CD8-positive, alpha-beta memory T cell (primary cell): ENCODE results near the gene GNG7. TPM values are rescaled to one million over a fixed set of nuclear protein-coding genes. Genes with fewer than 3 reads are reported as not detected.
A peak's percentile ranks its signal among the peaks of the same experiment; 100 is the strongest.
"Not testable (repeated sequence)": the region's sequence is repeated elsewhere in the genome, so short reads cannot be mapped to it uniquely, and the experiment has no call there.

ENCODE experiments used
- CTCF ChIA-PET: fragments of 350-600 bp; sonication (Branson Sonifier 250); formaldehyde crosslinking; loops from one replicate; lab custom pipeline; 2021; ENCODE audit warnings: antibody characterized with exemption; lab: Charles Lee
- POLR2A ChIA-PET: fragments of 350-600 bp; sonication (Branson Sonifier 250); formaldehyde crosslinking; loops from one replicate; lab custom pipeline; 2021; ENCODE audit warnings: antibody characterized with exemption; lab: Charles Lee
- DNase-seq, 5 donors: peaks; one replicate each; pipeline versions ENCODE4 v3.0.0 to v3.0.0-alpha.2; 2020 to 2022; ENCODE audit warnings: mixed read lengths in 1 of 5
- H3K27ac ChIP-seq: one replicate; pipeline ENCODE4 v1.7.0; 2013; ENCODE audit warnings: low read depth, mild to moderate bottlenecking, low read length, moderate library complexity
- H3K27me3 ChIP-seq: 2 replicates; pipeline ENCODE4 v1.7.0; 2013; ENCODE audit warnings: low read length, mild to moderate bottlenecking; ENCODE audit not compliant: insufficient read depth, poor library complexity, severe bottlenecking
- H3K36me3 ChIP-seq: 2 replicates; pipeline ENCODE4 v1.7.0; 2013; ENCODE audit warnings: mild to moderate bottlenecking, low read length, moderate library complexity; ENCODE audit not compliant: insufficient read depth
- H3K4me1 ChIP-seq: 2 replicates; pipeline ENCODE4 v1.7.0; 2013; ENCODE audit warnings: mild to moderate bottlenecking, low read length, moderate library complexity; ENCODE audit not compliant: insufficient read depth
- H3K4me3 ChIP-seq: 2 replicates; pipeline ENCODE4 v1.7.0; 2013; ENCODE audit warnings: mild to moderate bottlenecking, low read length
- H3K9me3 ChIP-seq: 2 replicates; pipeline ENCODE4 v1.7.0; 2013; ENCODE audit warnings: mild to moderate bottlenecking, low read length
- H3K27ac Mint-ChIP-seq, 8 donors: one replicate each; pipeline ENCODE4 v1.8.0; 2020 to 2021; ENCODE audit warnings: mixed read lengths in 8 of 8, mild to moderate bottlenecking in 6 of 8, inconsistent platforms in 3 of 8, moderate library complexity in 3 of 8
- H3K27me3 Mint-ChIP-seq, 2 donors: one replicate each; pipeline ENCODE4 v1.8.0; 2020 to 2021; ENCODE audit warnings: mixed read lengths in 2 of 2, mild to moderate bottlenecking in 1 of 2, moderate library complexity in 1 of 2
- H3K36me3 Mint-ChIP-seq, 3 donors: one replicate each; pipeline ENCODE4 v1.8.0; 2020 to 2021; ENCODE audit warnings: mixed read lengths in 3 of 3, inconsistent platforms in 1 of 3, mild to moderate bottlenecking in 1 of 3
- H3K4me1 Mint-ChIP-seq, 3 donors: one replicate each; pipeline ENCODE4 v1.8.0; 2020 to 2021; ENCODE audit warnings: mixed read lengths in 3 of 3, inconsistent platforms in 1 of 3, mild to moderate bottlenecking in 1 of 3
- H3K4me3 Mint-ChIP-seq, 7 donors: one replicate each; pipeline ENCODE4 v1.8.0; 2020 to 2021; ENCODE audit warnings: mixed read lengths in 7 of 7, mild to moderate bottlenecking in 6 of 7, moderate library complexity in 4 of 7, inconsistent platforms in 2 of 7
- H3K9me3 Mint-ChIP-seq, 5 donors: one replicate each; pipeline ENCODE4 v1.8.0; 2020 to 2022; ENCODE audit warnings: mixed read lengths in 5 of 5, mild to moderate bottlenecking in 3 of 5, moderate library complexity in 2 of 5, inconsistent platforms in 1 of 5
- polyA plus RNA-seq: library from polyadenylated mRNA; unstranded; fragments of 300-500 nt; fragmentation: Illumina TruSeq; gene quantifications from one replicate; pipeline ENCODE4 v1.2.3, GENCODE V29; 2021
- total RNA-seq, 2 experiments: library from RNA; stranded (reverse); gene quantifications; one replicate each; pipeline ENCODE4 v1.2.3, GENCODE V29; 2021

The GNG7 gene
- total and polyA plus RNA-seq, 3 experiments from 2014 or later = 0.40 to 1.2 (median 0.53) TPM

- CTCF ChIA-PET = interaction anchor here (1.0 to 2.6 kb wide), 5 partner anchors 18 to 72 kb away, joined by 3 to 9 read pairs (median 5); no protein-coding TSS in a partner anchor
- Mint-ChIP-seq H3K36me3 (no peaks in the 10 kb centered on the region), H3K9me3 (no peaks in the 10 kb centered on the region), H3K4me1 (peaks cover 10 to 18% (median 14%) of the 10 kb centered on the region in 3 donors), H3K27ac (peak overlapping the region in 5 of 8 donors; percentile 23 to 75 (median 34)), H3K4me3 (peak overlapping the region; percentile 36 to 75 (median 68)), H3K27me3 (peaks cover 0 to 3% of the 10 kb centered on the region in 2 donors)
- DNase-seq = peak; percentile 15 to 70 (median 35)
- no peaks in the 10 kb centered on the region for H3K36me3 ChIP-seq
- peaks cover 10% of the 10 kb centered on the region for H3K4me1 ChIP-seq
- H3K9me3 ChIP-seq = no peaks in the 10 kb centered on the region
- no peaks in the 10 kb centered on the region for H3K27me3 ChIP-seq
- POLR2A ChIA-PET = interaction anchor here (0.5 to 2.3 kb wide), 4 partner anchors 9 to 67 kb away, joined by 3 to 14 read pairs (median 5); partner anchors contain the start of gene GADD45B
- H3K4me3 ChIP-seq = peak overlapping the region; percentile 49
- H3K27ac ChIP-seq = peak overlapping the region; percentile 48
Observed at GRCh38 chr19:2543463-2544442, 158.7 kb downstream of the GNG7 start.

- H3K27ac ChIP-seq = peak overlapping the region; percentile 48
- H3K36me3 Mint-ChIP-seq, H3K9me3 Mint-ChIP-seq, H3K9me3 ChIP-seq, H3K36me3 ChIP-seq, H3K27me3 Mint-ChIP-seq, DNase-seq, H3K27me3 ChIP-seq: not testable (repeated sequence)
- Mint-ChIP-seq H3K4me3 (peak overlapping the region in 6 of 7 donors; percentile 36 to 77 (median 70)), H3K27ac (peak overlapping the region in 2 of 8 donors; percentile 40 to 80), H3K4me1 (peaks cover 10 to 22% (median 14%) of the 10 kb centered on the region in 3 donors)
- peaks cover 10% of the 10 kb centered on the region for H3K4me1 ChIP-seq
- H3K4me3 ChIP-seq = peak overlapping the region; percentile 49
- ChIA-PET CTCF (interaction anchor here (0.5 to 2.6 kb wide), 6 partner anchors 19 to 1199 kb away, joined by 3 to 9 read pairs (median 4); no protein-coding TSS in a partner anchor), POLR2A (interaction anchor here (0.5 to 2.3 kb wide), 4 partner anchors 10 to 66 kb away, joined by 3 to 14 read pairs (median 5); partner anchors contain the start of gene GADD45B)
Observed at GRCh38 chr19:2543072-2543462, 159.4 kb downstream of the GNG7 start.

- peaks cover 0 to 3% of the 10 kb centered on the region in 2 donors for H3K27me3 Mint-ChIP-seq
- no peaks in the 10 kb centered on the region for H3K27me3 ChIP-seq
- no peaks in the 10 kb centered on the region for H3K36me3 ChIP-seq
- H3K4me1 Mint-ChIP-seq = peaks cover 14 to 28% (median 19%) of the 10 kb centered on the region in 3 donors
- H3K4me1 ChIP-seq = peaks cover 10% of the 10 kb centered on the region
- DNase-seq = no peak
- peak overlapping the region in 5 of 7 donors; percentile 54 to 77 (median 65) for H3K4me3 Mint-ChIP-seq
- H3K27ac ChIP-seq = no peak overlapping the region
- H3K9me3 ChIP-seq = no peaks in the 10 kb centered on the region
- ChIA-PET CTCF (interaction anchor here (0.5 to 2.6 kb wide), 7 partner anchors 13 to 1199 kb away, joined by 3 to 9 read pairs (median 4); no protein-coding TSS in a partner anchor), POLR2A (interaction anchor here (0.7 to 2.3 kb wide), 4 partner anchors 11 to 1450 kb away, joined by 4 to 14 read pairs (median 5); partner anchors contain the start of gene GADD45B)
- no peak overlapping the region for H3K4me3 ChIP-seq
- H3K36me3 Mint-ChIP-seq = no peaks in the 10 kb centered on the region
- peak overlapping the region in 4 of 8 donors; percentile 19 to 80 (median 52) for H3K27ac Mint-ChIP-seq
- H3K9me3 Mint-ChIP-seq = no peaks in the 10 kb centered on the region
Observed at GRCh38 chr19:2542341-2543069, 160.0 kb downstream of the GNG7 start.

- Histone ChIP-seq H3K27me3 (no peaks in the 10 kb centered on the region), H3K27ac (no peak overlapping the region), H3K9me3 (no peaks in the 10 kb centered on the region), H3K4me3 (no peak overlapping the region), H3K4me1 (peaks cover 10% of the 10 kb centered on the region), H3K36me3 (no peaks in the 10 kb centered on the region)
- ChIA-PET CTCF (no interaction called here), POLR2A (no interaction called here)
- no peak for DNase-seq
- peaks cover 15 to 30% (median 21%) of the 10 kb centered on the region in 3 donors for H3K4me1 Mint-ChIP-seq
- peak overlapping the region in 1 of 7 donors; percentile 80 for H3K4me3 Mint-ChIP-seq
- H3K9me3 Mint-ChIP-seq = no peaks in the 10 kb centered on the region
- H3K27ac Mint-ChIP-seq = peak overlapping the region in 1 of 8 donors; percentile 70
- no peaks in the 10 kb centered on the region for H3K36me3 Mint-ChIP-seq
- H3K27me3 Mint-ChIP-seq = peaks cover 0 to 1% of the 10 kb centered on the region in 2 donors
Observed at GRCh38 chr19:2540646-2541454, 161.6 kb downstream of the GNG7 start.

- no peaks in the 10 kb centered on the region for H3K9me3 ChIP-seq
- no peaks in the 10 kb centered on the region for H3K9me3 Mint-ChIP-seq
- DNase-seq = no peak
- H3K4me1 Mint-ChIP-seq = peaks cover 15 to 34% (median 25%) of the 10 kb centered on the region in 3 donors
- H3K4me3 ChIP-seq = no peak overlapping the region
- H3K27ac Mint-ChIP-seq = no peak overlapping the region
- no peaks in the 10 kb centered on the region for H3K27me3 Mint-ChIP-seq
- H3K27ac ChIP-seq = no peak overlapping the region
- H3K4me1 ChIP-seq = peaks cover 10% of the 10 kb centered on the region
- CTCF ChIA-PET = no interaction called here
- H3K36me3 ChIP-seq = no peaks in the 10 kb centered on the region
- H3K4me3 Mint-ChIP-seq = no peak overlapping the region
- POLR2A ChIA-PET = no interaction called here
- no peaks in the 10 kb centered on the region for H3K27me3 ChIP-seq
- H3K36me3 Mint-ChIP-seq = no peaks in the 10 kb centered on the region
Observed at GRCh38 chr19:2540251-2540645, 162.2 kb downstream of the GNG7 start.

- Histone ChIP-seq H3K4me1 (peaks cover 18% of the 10 kb centered on the region), H3K27me3 (no peaks in the 10 kb centered on the region), H3K27ac (no peak overlapping the region), H3K9me3 (no peaks in the 10 kb centered on the region), H3K36me3 (no peaks in the 10 kb centered on the region), H3K4me3 (no peak overlapping the region)
- ChIA-PET CTCF (no interaction called here), POLR2A (interaction anchor here (0.6 kb wide), 1 partner anchor 40 kb away, joined by 4 read pairs; no protein-coding TSS in a partner anchor)
- Mint-ChIP-seq H3K4me1 (peaks cover 20 to 40% (median 33%) of the 10 kb centered on the region in 3 donors), H3K27me3 (peaks cover 0 to 1% of the 10 kb centered on the region in 2 donors), H3K36me3 (no peaks in the 10 kb centered on the region), H3K4me3 (no peak overlapping the region), H3K27ac (no peak overlapping the region), H3K9me3 (no peaks in the 10 kb centered on the region)
- no peak for DNase-seq
Observed at GRCh38 chr19:2538096-2538757, 164.3 kb downstream of the GNG7 start.
